KOPT-K1 (cell line): ENCODE measurements around the gene CDIP1.

Experiments
- H3K27ac ChIP-seq: fragments of 200-600 bp; sonication (generic); 2 replicates; pipeline ENCODE4 v1.5.1; 2016; ENCODE audit warnings: antibody characterized with exemption, mild to moderate bottlenecking, low read depth, low read length; ENCODE audit not compliant: poor library complexity, severe bottlenecking
- H3K36me3 ChIP-seq: fragments of 200-600 bp; sonication (generic); 2 replicates; pipeline ENCODE4 v1.5.1; 2017; ENCODE audit warnings: antibody characterized with exemption, mild to moderate bottlenecking, low read length, moderate library complexity; ENCODE audit not compliant: insufficient read depth
- H3K9me3 ChIP-seq: fragments of 200-600 bp; sonication (generic); 2 replicates; pipeline ENCODE4 v1.5.1; 2017; ENCODE audit warnings: antibody characterized with exemption, low read length, mild to moderate bottlenecking; ENCODE audit not compliant: insufficient read depth, poor library complexity, severe bottlenecking

Gene CDIP1

DNA sequence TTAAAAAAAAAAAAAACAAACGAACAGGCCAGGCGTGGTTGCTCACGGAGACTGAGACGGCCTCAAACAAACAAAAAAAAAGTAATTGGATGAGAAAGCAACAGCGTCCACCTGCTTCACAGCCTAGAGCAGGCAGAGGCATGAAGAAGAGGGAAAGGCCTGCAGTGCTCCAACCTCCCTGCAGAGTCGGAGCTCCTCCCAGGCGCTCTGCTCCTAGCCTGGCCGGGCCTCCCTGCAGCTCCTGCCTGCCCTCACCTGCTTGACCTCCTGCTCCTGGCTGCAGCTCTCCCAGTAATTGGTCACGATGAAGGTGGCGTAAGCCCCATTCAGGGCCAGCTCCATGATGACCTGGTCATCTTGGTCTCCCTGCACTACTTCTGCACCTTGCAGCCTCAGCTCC lies 69.6 kb downstream of the CDIP1 start:
- H3K27ac ChIP-seq: no peak overlapping the region
- peaks cover 64% of the 10 kb centered on the region for H3K36me3 ChIP-seq

DNA sequence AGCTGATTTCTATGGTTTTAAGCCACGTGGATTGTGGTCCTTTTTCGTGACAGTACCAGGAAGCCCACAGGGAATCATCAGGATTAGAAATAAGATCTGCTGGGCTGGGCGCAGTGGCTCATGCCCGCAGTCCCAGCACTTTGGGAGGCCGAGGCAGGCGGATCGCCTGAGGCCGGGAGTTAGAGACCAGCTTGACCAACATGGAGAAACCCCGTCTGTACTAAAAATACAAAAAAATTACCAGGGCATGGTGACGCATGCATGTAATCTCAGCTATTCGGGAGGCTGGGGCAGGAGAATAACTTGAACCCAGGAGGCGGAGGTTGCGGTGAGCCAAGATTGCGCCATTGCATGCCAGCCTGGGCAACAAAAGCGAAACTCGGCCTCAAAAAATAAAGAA lies 70.7 kb downstream of the CDIP1 start:
- Histone ChIP-seq H3K27ac (peak overlapping the region; percentile 98), H3K36me3 (peaks cover 75% of the 10 kb centered on the region), H3K9me3 (no peaks in the 10 kb centered on the region)

More for the DNA sequence above, 69.6 kb downstream of the CDIP1 start:
- H3K9me3 ChIP-seq: no peaks in the 10 kb centered on the region

DNA sequence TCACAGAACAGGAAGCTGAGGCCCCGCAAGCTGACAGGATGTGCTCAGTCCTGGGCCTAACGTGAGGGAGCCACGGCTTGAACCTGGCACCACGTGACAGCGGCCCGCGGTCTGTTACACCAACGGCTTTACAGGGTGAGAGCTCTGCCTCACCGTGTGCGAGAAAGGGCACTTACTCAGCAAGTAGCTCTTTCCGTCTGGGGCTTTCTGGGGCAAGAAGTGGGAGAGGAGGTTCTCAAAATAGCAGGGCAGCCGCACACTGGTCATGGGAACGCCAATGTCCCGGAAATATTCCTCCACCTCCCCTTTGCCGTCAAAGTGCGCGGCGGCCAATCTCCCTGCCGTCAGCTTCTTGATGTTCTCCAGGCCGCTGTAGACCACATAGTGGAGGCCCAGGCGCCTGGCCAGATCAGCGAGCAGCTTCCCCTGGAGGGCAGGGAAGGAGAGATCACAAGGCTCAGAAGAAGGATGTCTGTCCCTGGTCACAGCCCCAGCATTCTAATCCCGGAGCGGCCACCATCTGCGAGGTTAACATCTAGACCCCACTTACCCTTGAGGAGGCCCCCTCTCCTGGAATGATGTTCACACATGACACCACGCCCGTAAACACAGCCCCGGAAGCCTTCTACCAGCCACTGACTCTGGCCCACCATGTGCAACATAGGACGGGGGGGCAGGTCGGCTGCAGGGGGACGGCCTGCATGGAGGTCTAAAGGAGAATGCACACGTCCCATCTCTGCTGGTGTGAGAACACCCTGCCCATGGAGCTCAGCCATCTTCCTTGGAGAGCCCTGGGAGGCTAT lies 72.4 kb downstream of the CDIP1 start:
- H3K27ac ChIP-seq: peak overlapping the region; percentile 98
- H3K36me3 ChIP-seq: peaks cover 84% of the 10 kb centered on the region

DNA sequence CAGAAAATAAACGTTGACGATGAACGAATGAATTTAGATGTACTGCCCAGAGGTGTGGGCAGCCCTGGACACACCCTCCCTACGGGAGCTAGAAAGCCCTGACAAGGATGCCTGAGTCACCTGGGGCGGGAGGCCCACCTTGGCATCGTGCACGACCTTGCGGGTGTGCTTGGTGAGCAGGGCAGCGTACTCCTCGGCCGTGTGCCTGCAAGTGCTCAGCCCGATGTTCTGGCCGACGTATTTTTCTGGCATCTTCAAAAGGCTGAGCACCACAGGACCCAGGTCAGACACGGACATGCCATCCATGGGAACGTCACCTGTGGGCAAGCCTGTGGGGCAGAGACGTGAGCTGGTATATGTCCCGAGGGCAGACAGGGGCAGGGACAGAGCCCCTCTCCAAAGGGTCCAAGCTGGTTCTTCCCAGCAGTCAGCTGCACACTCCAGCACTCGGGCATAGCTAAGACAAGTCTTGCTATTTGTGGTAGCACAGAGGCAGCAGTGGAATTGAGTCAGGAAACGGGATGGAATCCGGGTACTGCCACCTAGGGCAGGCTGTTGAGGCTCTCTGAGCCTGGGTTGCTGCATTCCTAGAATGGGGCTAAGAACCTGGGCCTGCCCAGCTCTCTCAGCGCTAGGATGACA lies 74.9 kb downstream of the CDIP1 start:
- Histone ChIP-seq H3K27ac (peak overlapping the region; percentile 98), H3K36me3 (peaks cover 90% of the 10 kb centered on the region), H3K9me3 (no peaks in the 10 kb centered on the region)

More for the DNA sequence above, 72.4 kb downstream of the CDIP1 start:
- no peaks in the 10 kb centered on the region for H3K9me3 ChIP-seq

DNA sequence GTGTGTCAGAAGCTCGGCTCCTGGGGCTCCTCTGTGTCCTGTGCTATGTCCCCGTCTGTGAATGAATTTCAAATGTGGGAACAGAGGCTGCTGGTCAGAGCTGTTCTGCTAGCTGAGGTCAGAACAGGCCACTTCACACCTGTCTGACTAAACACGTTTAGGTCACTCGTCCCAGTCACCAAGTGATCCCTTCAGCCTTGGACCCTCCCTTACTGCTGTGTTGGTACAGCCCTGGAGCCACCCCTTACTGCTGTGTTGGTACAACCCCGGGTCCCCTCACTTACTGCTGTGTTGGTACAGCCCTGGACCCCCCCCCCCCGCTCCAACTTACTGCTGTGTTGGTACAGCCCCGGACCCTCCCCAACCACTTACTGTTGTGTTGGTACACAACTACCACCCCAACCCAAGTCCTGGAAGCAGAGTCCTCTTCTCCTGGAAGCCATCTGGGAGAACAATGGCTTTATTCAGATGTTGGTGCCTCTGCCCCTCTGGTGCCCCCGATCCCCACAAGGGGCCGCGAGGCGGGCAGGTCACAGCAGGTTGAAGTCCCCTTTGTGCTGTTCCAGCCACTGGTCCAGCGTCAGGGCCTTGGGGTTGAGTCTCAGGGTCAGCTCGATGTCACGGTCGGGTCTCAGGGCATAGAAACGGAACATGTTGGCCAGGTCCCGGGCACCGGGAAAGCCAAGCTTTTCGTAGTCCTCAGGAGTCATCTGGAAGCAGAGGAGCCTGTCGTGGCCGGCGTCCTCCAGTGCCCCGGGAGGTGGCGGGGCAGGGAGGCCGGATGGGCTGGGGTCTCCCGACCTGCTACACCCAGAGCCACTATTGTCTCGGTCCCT lies 77.1 kb downstream of the CDIP1 start:
- Histone ChIP-seq H3K27ac (no peak overlapping the region), H3K36me3 (peaks cover 90% of the 10 kb centered on the region)

DNA sequence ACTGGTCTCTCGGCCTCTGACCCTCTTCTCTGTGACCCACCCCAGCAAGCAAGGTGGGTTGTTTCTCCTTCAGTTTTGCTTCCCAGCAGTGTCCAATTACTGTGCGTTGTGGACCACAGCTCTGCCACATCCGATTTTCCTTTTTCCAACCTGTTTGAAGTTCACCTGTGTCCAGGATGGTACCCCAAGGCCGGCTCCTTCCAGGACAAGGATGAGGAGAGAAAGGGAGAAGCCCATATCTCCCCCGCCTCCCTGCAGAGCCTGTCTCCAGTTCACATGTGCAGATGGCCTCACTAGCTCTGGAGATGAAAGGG lies 77.7 kb downstream of the CDIP1 start:
- no peak overlapping the region for H3K27ac ChIP-seq

More for the DNA sequence above, 77.1 kb downstream of the CDIP1 start:
- H3K9me3 ChIP-seq: no peaks in the 10 kb centered on the region

More for the DNA sequence above, 77.7 kb downstream of the CDIP1 start:
- no peaks in the 10 kb centered on the region for H3K9me3 ChIP-seq
- H3K36me3 ChIP-seq: peaks cover 96% of the 10 kb centered on the region
